OCI-LY3 (cell line): Measurements from ENCODE around the gene WHRN.

Experiments
- H2AFZ ChIP-seq: fragments of 200-600, 300-600 bp; shearing (Covaris generic); 2 replicates; pipeline ENCODE4 v1.6.0; 2014; ENCODE audit warnings: antibody characterized with exemption, low read depth, low read length
- H3K27ac ChIP-seq: fragments of 200-600, 300-600 bp; sonication (generic); 2 replicates; pipeline ENCODE4 v1.5.1; 2014; ENCODE audit warnings: mild to moderate bottlenecking, low read length, moderate library complexity, mixed read lengths
- H3K27me3 ChIP-seq: fragments of 200-600, 300-600 bp; sonication (generic); 2 replicates; pipeline ENCODE4 v1.6.1; 2014; ENCODE audit warnings: low read depth, low read length, mixed read lengths
- H3K36me3 ChIP-seq: fragments of 200-600, 300-600 bp; sonication (generic); replicated peaks from 2 replicates; pipeline ENCODE3; 2014; ENCODE audit warnings: low read depth, low read length, mixed read lengths
- H3K4me1 ChIP-seq: fragments of 300-600, 200-600 bp; sonication (generic); 2 replicates; pipeline ENCODE4 v1.6.1; 2014; ENCODE audit warnings: low read length, mixed read lengths
- H3K4me2 ChIP-seq: fragments of 200-600, 300-600 bp; sonication (generic); 2 replicates; pipeline ENCODE4 v1.6.1; 2014; ENCODE audit warnings: low read length, mixed read lengths
- H3K4me3 ChIP-seq: fragments of 300-600, 200-600 bp; sonication (generic); 2 replicates; pipeline ENCODE4 v1.5.1; 2014; ENCODE audit warnings: antibody characterized with exemption, mild to moderate bottlenecking, low read length, moderate library complexity
- H3K79me2 ChIP-seq: fragments of 300-600, 200-600 bp; shearing (Covaris generic); 2 replicates; pipeline ENCODE4 v1.6.1; 2014; ENCODE audit warnings: mild to moderate bottlenecking, low read length, mixed read lengths
- H3K9ac ChIP-seq: fragments of 300-600, 200-600 bp; shearing (Covaris generic); 2 replicates; pipeline ENCODE4 v1.6.0; 2014; ENCODE audit warnings: mild to moderate bottlenecking, low read length, moderate library complexity
- H3K9me3 ChIP-seq: fragments of 200-600, 300-600 bp; shearing (Covaris generic); 2 replicates; pipeline ENCODE4 v1.6.1; 2014; ENCODE audit warnings: low read length, mixed read lengths; ENCODE audit not compliant: insufficient read depth
- H4K20me1 ChIP-seq: fragments of 200-600, 300-600 bp; sonication (generic); 2 replicates; pipeline ENCODE4 v1.6.1; 2016; ENCODE audit warnings: low read length, mixed read lengths; ENCODE audit not compliant: insufficient read depth
- EZH2phosphoT487 ChIP-seq: fragments of 200-600 bp; shearing (Covaris generic); IDR thresholded peaks from 2 replicates; pipeline ENCODE4 v1.6.1; 2018; ENCODE audit warnings: antibody characterized with exemption, mixed run types, low read depth
- TF ChIP-seq, protein P1 (sequence below): fragments of 200-600, 300-600 bp; sonication (generic); IDR thresholded peaks from 2 replicates; pipeline ENCODE4 v1.5.1; 2014; ENCODE audit warnings: antibody characterized with exemption, low read length, low read depth

WHRN gene

DNA sequence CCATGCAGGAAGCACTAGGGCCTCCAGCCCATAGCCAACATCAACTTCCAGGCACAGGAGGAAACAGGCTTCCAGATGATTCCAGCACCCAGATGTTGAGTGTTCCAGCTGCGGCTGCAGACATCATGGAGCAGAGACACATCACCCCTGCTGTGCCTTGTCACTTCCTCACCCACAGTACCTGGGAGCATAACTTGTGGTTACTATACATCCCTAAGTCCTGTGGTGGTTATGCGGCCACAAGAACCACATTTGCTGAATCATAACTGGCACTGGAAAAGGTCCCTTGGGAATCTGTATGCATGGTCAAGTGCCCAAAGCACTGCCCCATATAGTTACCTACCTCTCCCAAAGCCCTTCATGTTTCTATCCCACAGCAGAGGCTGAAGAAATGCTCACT, 56.6 kb downstream of the WHRN start:
- H3K4me3 ChIP-seq = no peak overlapping the region
- H3K27ac ChIP-seq = no peak overlapping the region
- peaks cover 4% of the 10 kb centered on the region; the same call in 1 of the 2 replicates for H3K9me3 ChIP-seq
- H3K4me2 ChIP-seq = no peak overlapping the region
- no peaks in the 10 kb centered on the region for H3K79me2 ChIP-seq
- H3K4me1 ChIP-seq = peaks cover 38% of the 10 kb centered on the region
- no peak for TF ChIP-seq EZH2phosphoT487
- TF ChIP-seq, protein P1, sequence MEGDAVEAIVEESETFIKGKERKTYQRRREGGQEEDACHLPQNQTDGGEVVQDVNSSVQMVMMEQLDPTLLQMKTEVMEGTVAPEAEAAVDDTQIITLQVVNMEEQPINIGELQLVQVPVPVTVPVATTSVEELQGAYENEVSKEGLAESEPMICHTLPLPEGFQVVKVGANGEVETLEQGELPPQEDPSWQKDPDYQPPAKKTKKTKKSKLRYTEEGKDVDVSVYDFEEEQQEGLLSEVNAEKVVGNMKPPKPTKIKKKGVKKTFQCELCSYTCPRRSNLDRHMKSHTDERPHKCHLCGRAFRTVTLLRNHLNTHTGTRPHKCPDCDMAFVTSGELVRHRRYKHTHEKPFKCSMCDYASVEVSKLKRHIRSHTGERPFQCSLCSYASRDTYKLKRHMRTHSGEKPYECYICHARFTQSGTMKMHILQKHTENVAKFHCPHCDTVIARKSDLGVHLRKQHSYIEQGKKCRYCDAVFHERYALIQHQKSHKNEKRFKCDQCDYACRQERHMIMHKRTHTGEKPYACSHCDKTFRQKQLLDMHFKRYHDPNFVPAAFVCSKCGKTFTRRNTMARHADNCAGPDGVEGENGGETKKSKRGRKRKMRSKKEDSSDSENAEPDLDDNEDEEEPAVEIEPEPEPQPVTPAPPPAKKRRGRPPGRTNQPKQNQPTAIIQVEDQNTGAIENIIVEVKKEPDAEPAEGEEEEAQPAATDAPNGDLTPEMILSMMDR = no peak
- H3K9ac ChIP-seq = no peak overlapping the region
- H2AFZ ChIP-seq = no peak overlapping the region
- no peaks in the 10 kb centered on the region for H3K27me3 ChIP-seq
- no peaks in the 10 kb centered on the region for H4K20me1 ChIP-seq
- peaks cover 5% of the 10 kb centered on the region for H3K36me3 ChIP-seq

- H3K36me3 ChIP-seq = peaks cover 9% of the 10 kb centered on the region
- TF ChIP-seq, protein P1 = no peak
- TF ChIP-seq EZH2phosphoT487 = no peak
- H2AFZ ChIP-seq = no peak overlapping the region
Observed at GRCh38 chr9:114446672-114447450, 58.4 kb downstream of the WHRN start.

DNA sequence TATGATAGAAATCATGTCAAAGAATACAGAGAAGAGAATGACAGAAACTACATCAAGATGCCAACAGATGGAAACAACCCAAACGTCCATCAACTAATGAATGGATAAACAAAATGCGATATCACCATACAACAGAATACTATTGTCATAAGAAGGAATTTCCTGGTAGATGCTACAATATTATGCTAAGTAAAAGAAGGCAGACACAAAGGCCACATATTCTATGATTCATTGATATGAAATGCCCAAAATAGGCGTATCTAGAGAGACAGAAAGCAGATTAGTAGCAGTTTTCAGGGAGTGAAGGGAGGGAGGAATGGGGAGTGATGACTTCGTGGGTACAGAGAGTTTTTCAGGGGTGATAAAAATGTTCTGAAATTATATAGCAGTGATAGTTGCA, 59.2 kb downstream of the WHRN start:
- Histone ChIP-seq H3K27ac (no peak overlapping the region), H3K27me3 (no peaks in the 10 kb centered on the region), H3K36me3 (peaks cover 9% of the 10 kb centered on the region), H3K4me1 (peaks cover 18% of the 10 kb centered on the region), H4K20me1 (no peaks in the 10 kb centered on the region), H2AFZ (no peak overlapping the region), H3K4me3 (no peak overlapping the region), H3K4me2 (no peak overlapping the region), H3K9ac (no peak overlapping the region), H3K9me3 (peaks cover 8% of the 10 kb centered on the region; the same call in 1 of the 2 replicates), H3K79me2 (no peaks in the 10 kb centered on the region)
- no peak for TF ChIP-seq EZH2phosphoT487
- TF ChIP-seq, protein P1 = no peak

More at GRCh38 chr9:114446672-114447450, 58.4 kb downstream of the WHRN start:
- peaks cover 8% of the 10 kb centered on the region; the same call in 1 of the 2 replicates for H3K9me3 ChIP-seq
- H4K20me1 ChIP-seq = no peaks in the 10 kb centered on the region
- H3K79me2 ChIP-seq = no peaks in the 10 kb centered on the region
- peaks cover 26% of the 10 kb centered on the region for H3K4me1 ChIP-seq
- no peak overlapping the region for H3K4me2 ChIP-seq
- H3K9ac ChIP-seq = no peak overlapping the region
- no peak overlapping the region for H3K27ac ChIP-seq
- H3K4me3 ChIP-seq = no peak overlapping the region
- H3K27me3 ChIP-seq = no peaks in the 10 kb centered on the region

GRCh38 chr9:114445616-114446015, 59.7 kb downstream of the WHRN start:
- no peaks in the 10 kb centered on the region for H3K79me2 ChIP-seq
- peaks cover 8% of the 10 kb centered on the region; the same call in 1 of the 2 replicates for H3K9me3 ChIP-seq
- TF ChIP-seq, protein P1 = no peak
- TF ChIP-seq EZH2phosphoT487 = no peak
- H3K4me2 ChIP-seq = no peak overlapping the region
- peaks cover 9% of the 10 kb centered on the region for H3K36me3 ChIP-seq
- H2AFZ ChIP-seq = no peak overlapping the region
- H3K4me1 ChIP-seq = peaks cover 14% of the 10 kb centered on the region
- no peaks in the 10 kb centered on the region for H3K27me3 ChIP-seq
- no peaks in the 10 kb centered on the region for H4K20me1 ChIP-seq
- H3K9ac ChIP-seq = no peak overlapping the region
- H3K4me3 ChIP-seq = no peak overlapping the region
- no peak overlapping the region for H3K27ac ChIP-seq
